ENCODE measurements around the gene MAST4.

Gene MAST4

GRCh38 chr5:66807743-66808142, 211.6 kb downstream of the MAST4 start:
- no peaks in the 10 kb centered on the region for H3K36me3 ChIP-seq (replicated peaks)
- H3K4me3 ChIP-seq (ENCODE audit: low read depth, low read length): no peak overlapping the region
- peak; percentile 57 for DNase-seq
- peak; percentile 74 for TF ChIP-seq CTCF (IDR thresholded peaks at IDR 0.05; ENCODE audit: low read depth, low read length, missing control alignments)
- in situ Hi-C loops (cut with HindIII; ENCODE audit: low pct_ligation_motif_present, low sequenced_read_pairs): no loop called here
- no peak overlapping the region for H3K27ac ChIP-seq
- H3K27me3 ChIP-seq (replicated peaks): peaks cover 4% of the 10 kb centered on the region

GRCh38 chr5:66808663-66809062, 212.5 kb downstream of the MAST4 start:
- H3K27me3 ChIP-seq (replicated peaks): peaks cover 4% of the 10 kb centered on the region
- no peaks in the 10 kb centered on the region for H3K36me3 ChIP-seq (replicated peaks)
- in situ Hi-C loops (cut with HindIII; ENCODE audit: low pct_ligation_motif_present, low sequenced_read_pairs): no loop called here
- TF ChIP-seq CTCF (IDR thresholded peaks at IDR 0.05; ENCODE audit: low read depth, low read length, missing control alignments): no peak
- DNase-seq: no peak
- H3K27ac ChIP-seq: no peak overlapping the region
- H3K4me3 ChIP-seq (ENCODE audit: low read depth, low read length): no peak overlapping the region

GRCh38 chr5:66810151-66810550, 214.0 kb downstream of the MAST4 start:
- Histone ChIP-seq H3K36me3 (replicated peaks) (no peaks in the 10 kb centered on the region), H3K4me3 (ENCODE audit: low read depth, low read length) (no peak overlapping the region), H3K27ac (no peak overlapping the region), H3K27me3 (replicated peaks) (peaks cover 4% of the 10 kb centered on the region)
- in situ Hi-C loops (cut with HindIII; ENCODE audit: low pct_ligation_motif_present, low sequenced_read_pairs): no loop called here
- TF ChIP-seq CTCF (IDR thresholded peaks at IDR 0.05; ENCODE audit: low read depth, low read length, missing control alignments): no peak
- DNase-seq: no peak

- Histone ChIP-seq H3K4me3 (ENCODE audit: low read depth, low read length) (no peak overlapping the region), H3K36me3 (replicated peaks) (no peaks in the 10 kb centered on the region), H3K27me3 (replicated peaks) (peaks cover 4% of the 10 kb centered on the region), H3K27ac (no peak overlapping the region)
- DNase-seq: no peak
- no peak for TF ChIP-seq CTCF (IDR thresholded peaks at IDR 0.05; ENCODE audit: low read depth, low read length, missing control alignments)
- in situ Hi-C loops (cut with HindIII; ENCODE audit: low pct_ligation_motif_present, low sequenced_read_pairs): no loop called here
Measured at GRCh38 chr5:66810848-66811261, 214.7 kb downstream of the MAST4 start.

GRCh38 chr5:66812291-66812690, 216.1 kb downstream of the MAST4 start:
- no peaks in the 10 kb centered on the region for H3K27me3 ChIP-seq (replicated peaks)
- no peak overlapping the region for H3K27ac ChIP-seq
- in situ Hi-C loops (cut with HindIII; ENCODE audit: low pct_ligation_motif_present, low sequenced_read_pairs): no loop called here
- DNase-seq: no peak
- H3K36me3 ChIP-seq (replicated peaks): no peaks in the 10 kb centered on the region
- H3K4me3 ChIP-seq (ENCODE audit: low read depth, low read length): no peak overlapping the region
- TF ChIP-seq CTCF (IDR thresholded peaks at IDR 0.05; ENCODE audit: low read depth, low read length, missing control alignments): no peak

- in situ Hi-C loops (cut with HindIII; ENCODE audit: low pct_ligation_motif_present, low sequenced_read_pairs): no loop called here
- no peak for TF ChIP-seq CTCF (IDR thresholded peaks at IDR 0.05; ENCODE audit: low read depth, low read length, missing control alignments)
- DNase-seq: no peak
- Histone ChIP-seq H3K27me3 (replicated peaks) (no peaks in the 10 kb centered on the region), H3K36me3 (replicated peaks) (no peaks in the 10 kb centered on the region), H3K27ac (no peak overlapping the region), H3K4me3 (ENCODE audit: low read depth, low read length) (no peak overlapping the region)
Measured at GRCh38 chr5:66813306-66813705, 217.1 kb downstream of the MAST4 start.

All from brain microvascular endothelial cell (primary cell).